SK-N-SH (cell line): ENCODE data around the gene KLK3. TPM values are rescaled to one million over a fixed set of nuclear protein-coding genes. Genes with fewer than 3 reads are reported as not detected.

Source experiments
- CTCF ChIA-PET: fragments of 300-600, 350-600 bp; formaldehyde crosslinking; extraction: SDS; loops from one replicate; lab custom pipeline; 2021; lab: Yijun Ruan, JAX
- POLR2A ChIA-PET: fragments of 350-600 bp; sonication (Branson Sonifier 250); formaldehyde crosslinking; extraction: SDS; loops from one replicate; lab custom pipeline; 2020; ENCODE audit warnings: antibody characterized with exemption, inconsistent platforms; lab: Yijun Ruan, JAX
- DNase-seq: peaks from one replicate; pipeline ENCODE4 v3.0.0; 2012
- H2AFZ ChIP-seq: fragments of 200-600 bp; sonication (generic); 2 replicates; pipeline ENCODE4 v1.8.1; 2016; ENCODE audit warnings: antibody characterized with exemption, mild to moderate bottlenecking, low read depth
- H3F3A ChIP-seq: fragments of 200-600 bp; sonication (generic); replicated peaks from 2 replicates; pipeline ENCODE3; 2016; ENCODE audit warnings: antibody characterized with exemption, mild to moderate bottlenecking; ENCODE audit not compliant: insufficient read depth
- H3K27ac ChIP-seq, 2 experiments: fragments of 200-500 bp in 1 of 2; fragments of 200-600 bp in 1 of 2; sonication (Bioruptor generic) in 1 of 2; sonication (generic), shearing (Covaris generic) in 1 of 2; 2 replicates each; pipeline versions ENCODE4 v1.5.1 to v1.6.1; 2014 to 2016; ENCODE audit warnings: low read depth in 2 of 2, inconsistent platforms in 1 of 2, low read length in 1 of 2, mild to moderate bottlenecking in 1 of 2, mixed read lengths in 1 of 2
- H3K27me3 ChIP-seq: fragments of 200-600 bp; sonication (generic), shearing (Covaris generic); 2 replicates; pipeline ENCODE4 v1.6.1; 2016; ENCODE audit warnings: mixed run types; ENCODE audit not compliant: insufficient read depth
- H3K36me3 ChIP-seq, 2 experiments: fragments of 200-500 bp in 1 of 2; fragments of 200-600 bp in 1 of 2; sonication (Bioruptor generic) in 1 of 2; sonication (generic) in 1 of 2; replicated peaks in 1 of 2; 2 replicates each; pipeline versions ENCODE3 to v1.5.1; 2014 to 2016; ENCODE audit warnings: low read length in 1 of 2, mild to moderate bottlenecking in 1 of 2; ENCODE audit not compliant: insufficient read depth in 2 of 2, control insufficient read depth in 1 of 2
- H3K4me1 ChIP-seq, 2 experiments: fragments of 200-500 bp in 1 of 2; fragments of 200-600 bp in 1 of 2; sonication (Bioruptor generic) in 1 of 2; sonication (generic), shearing (Covaris generic) in 1 of 2; 2 replicates each; pipeline versions ENCODE4 v1.5.1 to v1.6.1; 2014 to 2016; ENCODE audit warnings: low read depth in 1 of 2, low read length in 1 of 2, mixed run types in 1 of 2; ENCODE audit not compliant: insufficient read depth in 2 of 2, control insufficient read depth in 1 of 2
- H3K4me2 ChIP-seq: fragments of 200-600 bp; sonication (generic), shearing (Covaris generic); 2 replicates; pipeline ENCODE4 v1.6.1; 2017; ENCODE audit warnings: mixed run types
- H3K4me3 ChIP-seq, 2 experiments: fragments of 200-500 bp in 1 of 2; fragments of 200-600 bp in 1 of 2; sonication (Bioruptor generic) in 1 of 2; sonication (generic), shearing (Covaris generic) in 1 of 2; 2 replicates each; pipeline versions ENCODE4 v1.5.1 to v1.8.1; 2014 to 2016; ENCODE audit warnings: low read depth in 2 of 2, inconsistent platforms in 1 of 2, low read length in 1 of 2, mild to moderate bottlenecking in 1 of 2, mixed read lengths in 1 of 2, moderate library complexity in 1 of 2
- H3K79me2 ChIP-seq: fragments of 200-600 bp; sonication (generic); 2 replicates; pipeline ENCODE4 v1.8.1; 2017; ENCODE audit warnings: mild to moderate bottlenecking; ENCODE audit not compliant: insufficient read depth
- H3K9ac ChIP-seq: fragments of 200-600 bp; sonication (generic); 2 replicates; pipeline ENCODE4 v1.6.1; 2017; ENCODE audit warnings: mixed run types
- H3K9me2 ChIP-seq: fragments of 200-600 bp; sonication (generic); 2 replicates; pipeline ENCODE4 v1.6.1; 2017; ENCODE audit warnings: mixed run types
- H3K9me3 ChIP-seq: fragments of 200-600 bp; sonication (generic); 2 replicates; pipeline ENCODE4 v1.6.1; 2017; ENCODE audit warnings: mixed run types, mild to moderate bottlenecking, moderate library complexity
- H4K20me1 ChIP-seq: fragments of 200-600 bp; sonication (generic); 2 replicates; pipeline ENCODE4 v1.6.1; 2017; ENCODE audit warnings: mild to moderate bottlenecking, mixed run types; ENCODE audit not compliant: insufficient read depth
- CTCF ChIP-seq: fragments of 200-600 bp; sonication (generic); IDR thresholded peaks from 2 replicates; pipeline ENCODE4 v1.6.1; 2017; ENCODE audit warnings: antibody characterized with exemption, mild to moderate bottlenecking, moderate library complexity
- ELF1 ChIP-seq: IDR thresholded peaks from 2 replicates; pipeline ENCODE4 v1.4.0; 2012
- EP300 ChIP-seq, 2 experiments: IDR thresholded peaks; 2 replicates each; pipeline versions ENCODE4 v1.4.0 to v1.6.1; 2012; ENCODE audit warnings: borderline replicate concordance in 1 of 2, low read depth in 1 of 2, low read length in 1 of 2
- EZH2phosphoT487 ChIP-seq: fragments of 200-600 bp; sonication (generic); IDR thresholded peaks from 2 replicates; pipeline ENCODE4 v1.6.1; 2017; ENCODE audit warnings: low read depth, mixed run types, mild to moderate bottlenecking, antibody characterized with exemption, moderate library complexity, borderline replicate concordance
- FOXJ3 ChIP-seq: sonication (generic); formaldehyde crosslinking; IDR thresholded peaks from 2 replicates; pipeline ENCODE4 v1.5.1; 2020; ENCODE audit warnings: mild to moderate bottlenecking, missing genetic modification reagents
- FOXM1 ChIP-seq: IDR thresholded peaks from 2 replicates; pipeline ENCODE4 v1.4.0; 2012; ENCODE audit warnings: low read depth, mild to moderate bottlenecking
- GATA2 ChIP-seq: sonication (generic); formaldehyde crosslinking; IDR thresholded peaks from 2 replicates; pipeline ENCODE4 v1.5.0; 2020; ENCODE audit warnings: mild to moderate bottlenecking, missing genetic modification reagents
- JUND ChIP-seq: IDR thresholded peaks from 2 replicates; pipeline ENCODE4 v1.4.0; 2012
- MXI1 ChIP-seq: IDR thresholded peaks from 2 replicates; pipeline ENCODE4 v1.6.1; 2012; ENCODE audit warnings: mild to moderate bottlenecking, low read depth, low read length, improper control_type of control experiment
- NRF1 ChIP-seq: IDR thresholded peaks from 2 replicates; pipeline ENCODE4 v1.6.1; 2012; ENCODE audit warnings: low read depth, mild to moderate bottlenecking, low read length
- PBX3 ChIP-seq: IDR thresholded peaks from 2 replicates; pipeline ENCODE4; 2012
- POLR2AphosphoS5 ChIP-seq: IDR thresholded peaks from 2 replicates; pipeline ENCODE4 v1.6.1; 2012; ENCODE audit warnings: low read depth, low read length
- REST ChIP-seq: IDR thresholded peaks from 2 replicates; pipeline ENCODE4 v1.6.1; 2012; ENCODE audit warnings: mild to moderate bottlenecking, low read depth, low read length, moderate library complexity
- RXRA ChIP-seq: IDR thresholded peaks from 2 replicates; pipeline ENCODE4 v1.4.0; 2012; ENCODE audit warnings: low read depth, mild to moderate bottlenecking, borderline replicate concordance
- SIN3A ChIP-seq: IDR thresholded peaks from 2 replicates; pipeline ENCODE4 v1.6.1; 2012; ENCODE audit warnings: low read depth, mild to moderate bottlenecking, low read length, moderate library complexity, borderline replicate concordance
- TAF1 ChIP-seq: IDR thresholded peaks from 2 replicates; pipeline ENCODE4 v1.6.1; 2012; ENCODE audit warnings: low read depth, mild to moderate bottlenecking, low read length, moderate library complexity, borderline replicate concordance
- TCF12 ChIP-seq: IDR thresholded peaks from 2 replicates; pipeline ENCODE4 v1.4.0; 2012
- USF1 ChIP-seq: IDR thresholded peaks from 2 replicates; pipeline ENCODE4 v1.4.0; 2012; ENCODE audit warnings: low read depth, borderline replicate concordance
- USF2 ChIP-seq: fragments of 150-350 bp; IDR thresholded peaks from 2 replicates; pipeline ENCODE4 v1.6.1; 2017; ENCODE audit warnings: antibody characterized with exemption, low read length, low read depth, borderline replicate concordance
- YY1 ChIP-seq: IDR thresholded peaks from 2 replicates; pipeline ENCODE4 v1.4.0; 2012; ENCODE audit warnings: low read depth, mild to moderate bottlenecking
- WGBS: methylation state at CpG from one replicate; pipeline ENCODE4 v1.1.6; 2017; ENCODE audit warnings: low lambda C conversion rate; 5-methylcytosine and 5-hydroxymethylcytosine counted together
- polyA plus RNA-seq, 3 experiments: library from polyadenylated mRNA; depleted of rRNA; stranded (reverse); fragments of >200 nt; gene quantifications; 2 replicates each; pipeline ENCODE4 v1.2.3, GENCODE V29; 2012

The KLK3 gene
- polyA plus RNA-seq, 1 of the 3 experiments (the other 2 are of a cell fraction) = not detected

GRCh38 chr19:50857366-50857765, 2.7 kb downstream of the KLK3 start:
- TF ChIP-seq USF1 (no peak), ELF1 (no peak), YY1 (no peak), GATA2 (CRISPR knock-in tag) (no peak), NRF1 (no peak), FOXM1 (no peak), REST (no peak), RXRA (no peak), EZH2phosphoT487 (no peak), TAF1 (no peak), EP300 (IDR thresholded peaks at IDR 0.05; ENCODE audit: borderline replicate concordance in 1 of 2, low read depth in 1 of 2, low read length in 1 of 2) (no peak), USF2 (no peak), MXI1 (no peak), POLR2AphosphoS5 (no peak), PBX3 (no peak), CTCF (no peak), TCF12 (no peak), FOXJ3 (CRISPR knock-in tag) (no peak), SIN3A (no peak), JUND (no peak)
- TF ChIP-seq, all 33 proteins: peak for 0

More at GRCh38 chr19:50857366-50857765, 2.7 kb downstream of the KLK3 start:
- no peak overlapping the region for H2AFZ ChIP-seq
- no peaks in the 10 kb centered on the region for H4K20me1 ChIP-seq
- no peak overlapping the region for H3K4me3 ChIP-seq
- ChIA-PET CTCF (no interaction called here), POLR2A (no interaction called here)
- no peak overlapping the region for H3K27ac ChIP-seq
- no peak overlapping the region for H3K4me2 ChIP-seq
- H3K36me3 ChIP-seq = no peaks in the 10 kb centered on the region
- H3F3A ChIP-seq = no peaks in the 10 kb centered on the region
- H3K79me2 ChIP-seq = no peaks in the 10 kb centered on the region
- H3K9me3 ChIP-seq = no peaks in the 10 kb centered on the region
- no peak overlapping the region for H3K9ac ChIP-seq
- no peak for DNase-seq
- peaks cover 37% of the 10 kb centered on the region for H3K27me3 ChIP-seq
- WGBS = 32% methylated on average over 6 of the region's 6 CpGs
- no peaks in the 10 kb centered on the region for H3K4me1 ChIP-seq
- H3K9me2 ChIP-seq = no peaks in the 10 kb centered on the region
